NCI-H1436 (cell line): ENCODE data around the gene GAGE1.
"Not testable (repeated sequence)": the region's sequence is repeated elsewhere in the genome, so short reads cannot be mapped to it uniquely, and the experiment has no call there.

Source experiments
- DNase-seq: peaks from one replicate; lab custom pipeline; 2025; lab: John Stamatoyannopoulos, UW

The GAGE1 gene

GRCh38 chrX:49598720-49599119 is at the start of gene GAGE1:
Gene GAGE1 (plus strand): TSS chrX:49599020. CDS start chrX:49600175, 1,155 bp downstream.
- DNase-seq: not testable (repeated sequence)

- not testable (repeated sequence) for DNase-seq
These were observed 47.8 kb upstream of the GAGE1 start, which contains the start of gene GAGE12E for GRCh38 chrX:49550989-49551388. Gene GAGE12E (plus strand): TSS chrX:49551289. CDS start chrX:49552444, 1,155 bp downstream.

GRCh38 chrX:49560542-49560941 is 38.3 kb upstream of the GAGE1 start, which contains the start of gene GAGE12F:
Gene GAGE12F (plus strand): TSS chrX:49560842. CDS start chrX:49561997, 1,155 bp downstream.
- not testable (repeated sequence) for DNase-seq

GRCh38 chrX:49568728-49569127 is 30.1 kb upstream of the GAGE1 start:
- not testable (repeated sequence) for DNase-seq

GRCh38 chrX:49569152-49569551 is 29.7 kb upstream of the GAGE1 start:
- not testable (repeated sequence) for DNase-seq

- not testable (repeated sequence) for DNase-seq
These were observed 28.7 kb upstream of the GAGE1 start, which contains the start of gene GAGE12G for GRCh38 chrX:49570100-49570499. Gene GAGE12G (plus strand): TSS chrX:49570400. CDS start chrX:49571555, 1,155 bp downstream.

GRCh38 chrX:49579649-49580048 is 19.2 kb upstream of the GAGE1 start, which contains the start of gene GAGE12H:
Gene GAGE12H (plus strand): TSS chrX:49579949. CDS start chrX:49581104, 1,155 bp downstream.
- not testable (repeated sequence) for DNase-seq

GRCh38 chrX:49589196-49589595 is 9.6 kb upstream of the GAGE1 start, which contains the start of gene GAGE2A:
Gene GAGE2A (plus strand): TSS chrX:49589496. CDS start chrX:49590651, 1,155 bp downstream.
- not testable (repeated sequence) for DNase-seq

GRCh38 chrX:49589769-49590478 is 8.9 kb upstream of the GAGE1 start:
- DNase-seq: not testable (repeated sequence)

GRCh38 chrX:49590488-49590887 is 8.3 kb upstream of the GAGE1 start:
- DNase-seq: not testable (repeated sequence)

- DNase-seq: no peak
These were observed 12.0 kb downstream of the GAGE1 start for GRCh38 chrX:49610718-49611310.

GRCh38 chrX:49618574-49618973 is 19.8 kb downstream of the GAGE1 start:
- DNase-seq: no peak

GRCh38 chrX:49627086-49627777 is 28.4 kb downstream of the GAGE1 start:
- no peak for DNase-seq

GRCh38 chrX:49644991-49645637 is 46.3 kb downstream of the GAGE1 start:
- no peak for DNase-seq

- no peak for DNase-seq
These were observed 57.7 kb downstream of the GAGE1 start for GRCh38 chrX:49656533-49656932.
